Parathyroid adenoma (tissue), 2 donors: ENCODE results near the gene CAB39.

Experiments used
- H2AFZ ChIP-seq: fragments of 300-600 bp; sonication (generic); one replicate; pipeline ENCODE4 v1.7.0; 2017; ENCODE audit warnings: antibody characterized with exemption, mild to moderate bottlenecking
- H3K27ac ChIP-seq: fragments of 300-600 bp; sonication (generic); one replicate; pipeline ENCODE4 v1.7.0; 2017
- H3K27me3 ChIP-seq: fragments of 300-600 bp; sonication (generic); one replicate; pipeline ENCODE4 v1.7.0; 2017; ENCODE audit warnings: low read length; ENCODE audit not compliant: control insufficient read depth, insufficient read depth
- H3K36me3 ChIP-seq: fragments of 300-600 bp; sonication (generic); one replicate; pipeline ENCODE4 v1.7.0; 2017; ENCODE audit warnings: low read length; ENCODE audit not compliant: control insufficient read depth, insufficient read depth
- H3K4me1 ChIP-seq: fragments of 300-600 bp; sonication (generic); one replicate; pipeline ENCODE4 v1.7.0; 2017; ENCODE audit warnings: control low read depth
- H3K4me2 ChIP-seq: fragments of 300-600 bp; sonication (generic); one replicate; pipeline ENCODE4 v1.7.0; 2017; ENCODE audit warnings: low read length
- H3K4me3 ChIP-seq: fragments of 300-600 bp; sonication (generic); one replicate; pipeline ENCODE4 v1.7.0; 2017; ENCODE audit warnings: low read depth, low read length
- H3K79me2 ChIP-seq: fragments of 300-600 bp; sonication (generic); one replicate; pipeline ENCODE4 v1.7.0; 2017; ENCODE audit warnings: control low read depth
- H3K9ac ChIP-seq: fragments of 300-600 bp; sonication (generic); one replicate; pipeline ENCODE4 v1.7.0; 2017; ENCODE audit warnings: mild to moderate bottlenecking
- H3K9me3 ChIP-seq: fragments of 300-600 bp; sonication (generic); one replicate; pipeline ENCODE4 v1.7.0; 2017; ENCODE audit warnings: low read length; ENCODE audit not compliant: control insufficient read depth
- TF ChIP-seq, protein P1 (sequence below): fragments of 300-600 bp; sonication (generic); IDR thresholded peaks from one replicate; pipeline ENCODE4 v1.7.0; 2017; ENCODE audit warnings: antibody characterized with exemption, mild to moderate bottlenecking
- donor health status: primary hyperparathyroidism.

CAB39 gene

DNA sequence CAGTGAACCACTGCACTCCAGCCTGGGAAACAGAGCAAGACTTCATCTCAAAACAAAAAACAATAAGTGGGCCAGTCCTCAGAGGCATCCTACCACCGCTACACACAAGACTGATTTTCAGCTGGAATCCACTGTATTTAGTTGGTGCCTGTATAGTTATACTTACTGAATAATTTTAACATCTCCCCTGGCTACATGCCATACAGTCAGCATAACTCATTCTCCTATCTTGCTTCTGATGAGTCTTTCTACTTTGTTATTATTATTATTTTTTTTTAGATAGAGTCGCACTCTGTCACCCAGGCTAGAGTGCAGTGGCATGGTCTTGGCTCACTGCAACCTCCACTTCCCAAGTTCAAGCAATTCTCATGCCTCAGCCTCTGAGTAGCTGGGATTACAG is 19.9 kb upstream of the CAB39 start:
- H3K27me3 ChIP-seq = no peaks in the 10 kb centered on the region
- H3K9ac ChIP-seq = no peak overlapping the region
- no peak overlapping the region for H2AFZ ChIP-seq
- H3K79me2 ChIP-seq = no peaks in the 10 kb centered on the region
- H3K4me2 ChIP-seq = no peak overlapping the region
- H3K27ac ChIP-seq = no peak overlapping the region
- no peaks in the 10 kb centered on the region for H3K36me3 ChIP-seq
- H3K9me3 ChIP-seq = no peaks in the 10 kb centered on the region
- H3K4me1 ChIP-seq = no peaks in the 10 kb centered on the region
- no peak overlapping the region for H3K4me3 ChIP-seq
- TF ChIP-seq, protein P1, sequence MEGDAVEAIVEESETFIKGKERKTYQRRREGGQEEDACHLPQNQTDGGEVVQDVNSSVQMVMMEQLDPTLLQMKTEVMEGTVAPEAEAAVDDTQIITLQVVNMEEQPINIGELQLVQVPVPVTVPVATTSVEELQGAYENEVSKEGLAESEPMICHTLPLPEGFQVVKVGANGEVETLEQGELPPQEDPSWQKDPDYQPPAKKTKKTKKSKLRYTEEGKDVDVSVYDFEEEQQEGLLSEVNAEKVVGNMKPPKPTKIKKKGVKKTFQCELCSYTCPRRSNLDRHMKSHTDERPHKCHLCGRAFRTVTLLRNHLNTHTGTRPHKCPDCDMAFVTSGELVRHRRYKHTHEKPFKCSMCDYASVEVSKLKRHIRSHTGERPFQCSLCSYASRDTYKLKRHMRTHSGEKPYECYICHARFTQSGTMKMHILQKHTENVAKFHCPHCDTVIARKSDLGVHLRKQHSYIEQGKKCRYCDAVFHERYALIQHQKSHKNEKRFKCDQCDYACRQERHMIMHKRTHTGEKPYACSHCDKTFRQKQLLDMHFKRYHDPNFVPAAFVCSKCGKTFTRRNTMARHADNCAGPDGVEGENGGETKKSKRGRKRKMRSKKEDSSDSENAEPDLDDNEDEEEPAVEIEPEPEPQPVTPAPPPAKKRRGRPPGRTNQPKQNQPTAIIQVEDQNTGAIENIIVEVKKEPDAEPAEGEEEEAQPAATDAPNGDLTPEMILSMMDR = no peak

DNA sequence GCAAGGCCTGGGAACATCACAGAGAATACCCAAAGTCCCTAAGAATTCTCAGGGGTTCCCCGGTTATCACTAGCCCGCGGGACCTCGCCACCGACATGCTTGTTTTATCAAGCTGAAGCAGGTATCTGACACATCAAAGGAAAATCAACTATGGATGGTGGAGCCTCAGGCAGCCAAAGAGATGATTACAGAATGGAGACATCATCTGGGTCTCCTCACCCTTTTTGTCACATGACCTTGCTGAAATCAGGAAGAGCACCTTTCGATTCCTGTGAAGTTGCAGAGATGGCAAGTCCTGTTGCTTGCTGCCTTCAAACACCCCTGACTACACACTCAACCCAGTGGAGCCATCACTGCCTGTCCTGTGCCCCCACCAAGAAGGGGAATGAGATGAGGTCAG is 19.2 kb upstream of the CAB39 start:
- no peaks in the 10 kb centered on the region for H3K27me3 ChIP-seq
- H3K9ac ChIP-seq = no peak overlapping the region
- no peak overlapping the region for H3K4me2 ChIP-seq
- no peaks in the 10 kb centered on the region for H3K36me3 ChIP-seq
- no peaks in the 10 kb centered on the region for H3K9me3 ChIP-seq
- no peak overlapping the region for H3K4me3 ChIP-seq
- H2AFZ ChIP-seq = no peak overlapping the region
- TF ChIP-seq, protein P1 = no peak
- H3K4me1 ChIP-seq = no peaks in the 10 kb centered on the region
- H3K79me2 ChIP-seq = no peaks in the 10 kb centered on the region
- H3K27ac ChIP-seq = no peak overlapping the region

- H3K4me1 ChIP-seq = no peaks in the 10 kb centered on the region
- H3K27ac ChIP-seq = no peak overlapping the region
- H2AFZ ChIP-seq = no peak overlapping the region
- no peaks in the 10 kb centered on the region for H3K36me3 ChIP-seq
- TF ChIP-seq, protein P1 = no peak
- H3K9ac ChIP-seq = no peak overlapping the region
- no peaks in the 10 kb centered on the region for H3K9me3 ChIP-seq
- H3K27me3 ChIP-seq = no peaks in the 10 kb centered on the region
- H3K4me3 ChIP-seq = no peak overlapping the region
- no peaks in the 10 kb centered on the region for H3K79me2 ChIP-seq
- no peak overlapping the region for H3K4me2 ChIP-seq
Measured at GRCh38 chr2:230694241-230694640, 18.4 kb upstream of the CAB39 start.

DNA sequence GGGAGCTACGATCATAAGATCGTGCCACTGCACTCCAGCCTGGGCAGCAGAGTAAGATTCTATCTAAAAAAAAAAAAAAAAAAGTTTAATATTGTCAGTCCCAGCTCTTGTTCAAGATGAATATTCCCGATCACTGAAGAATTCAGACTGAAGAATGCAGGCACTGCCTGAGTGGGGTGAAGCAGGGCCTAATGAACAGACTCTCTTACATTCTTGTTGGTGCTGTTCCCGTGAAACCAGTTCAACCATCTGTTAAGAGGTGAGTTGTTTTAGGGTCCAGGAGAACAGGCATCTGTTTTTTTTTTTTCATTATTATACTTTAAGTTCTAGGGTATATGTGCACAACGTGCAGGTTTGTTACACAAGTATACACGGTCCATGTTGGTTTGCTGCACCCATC is 17.1 kb upstream of the CAB39 start:
- Histone ChIP-seq H3K27me3 (no peaks in the 10 kb centered on the region), H3K4me1 (no peaks in the 10 kb centered on the region), H3K4me2 (no peak overlapping the region), H3K79me2 (no peaks in the 10 kb centered on the region), H3K4me3 (no peak overlapping the region), H3K36me3 (no peaks in the 10 kb centered on the region), H3K9me3 (no peaks in the 10 kb centered on the region), H3K9ac (no peak overlapping the region), H3K27ac (no peak overlapping the region), H2AFZ (no peak overlapping the region)
- TF ChIP-seq, protein P1 = no peak

- Histone ChIP-seq H3K9me3 (no peaks in the 10 kb centered on the region), H3K27ac (no peak overlapping the region), H3K9ac (no peak overlapping the region), H3K79me2 (no peaks in the 10 kb centered on the region), H3K4me2 (no peak overlapping the region), H3K27me3 (no peaks in the 10 kb centered on the region), H3K4me1 (no peaks in the 10 kb centered on the region), H3K36me3 (no peaks in the 10 kb centered on the region), H3K4me3 (no peak overlapping the region), H2AFZ (no peak overlapping the region)
- TF ChIP-seq, protein P1 = no peak
Measured at GRCh38 chr2:230696670-230697069, 16.0 kb upstream of the CAB39 start.
